ENCODE results near the gene LOXL1.
"Not testable (repeated sequence)": the region's sequence is repeated elsewhere in the genome, so short reads cannot be mapped to it uniquely, and the experiment has no call there.

Gene LOXL1

DNA sequence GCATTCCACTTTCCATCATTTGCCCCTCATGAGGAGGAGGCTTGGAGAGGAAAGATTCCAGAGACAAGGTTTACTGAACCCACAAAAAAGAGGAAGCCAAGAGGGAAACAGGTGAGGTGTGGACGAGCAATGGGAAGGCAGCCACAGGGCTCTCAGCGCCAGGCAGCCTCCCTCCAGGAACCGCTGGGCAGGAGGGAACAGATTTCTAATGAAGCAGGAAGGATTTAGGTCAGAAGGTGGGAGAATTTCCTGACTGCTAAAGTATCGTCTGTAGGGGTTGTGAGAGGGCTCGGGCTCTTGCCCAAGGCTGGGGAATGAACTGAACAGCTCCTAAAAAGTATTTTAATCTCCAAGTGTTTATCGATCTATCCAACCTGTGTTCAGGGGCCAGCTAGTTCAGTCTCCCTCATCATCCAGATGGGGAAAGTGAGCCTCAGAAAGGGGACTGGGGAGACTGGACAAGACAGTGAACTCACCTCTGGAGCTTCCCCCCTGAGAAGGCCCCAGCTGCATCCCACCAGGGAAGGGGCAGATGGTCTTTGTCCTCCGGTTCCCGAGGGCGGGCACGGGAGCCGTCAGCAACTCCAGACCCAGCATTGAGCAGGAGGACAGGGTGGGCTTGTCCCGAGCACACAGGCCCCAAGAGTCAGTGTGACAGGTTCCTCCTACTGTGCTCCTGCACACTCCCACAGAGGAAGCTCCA lies 10.5 kb downstream of the LOXL1 start:
- no peak overlapping the region for H3K4me3 ChIP-seq (ENCODE audit: severe bottlenecking)
- ATAC-seq (ENCODE audit: low read depth) (no peak), DNase-seq (ENCODE audit: low spot score) (no peak)
- TF ChIP-seq, protein P1, sequence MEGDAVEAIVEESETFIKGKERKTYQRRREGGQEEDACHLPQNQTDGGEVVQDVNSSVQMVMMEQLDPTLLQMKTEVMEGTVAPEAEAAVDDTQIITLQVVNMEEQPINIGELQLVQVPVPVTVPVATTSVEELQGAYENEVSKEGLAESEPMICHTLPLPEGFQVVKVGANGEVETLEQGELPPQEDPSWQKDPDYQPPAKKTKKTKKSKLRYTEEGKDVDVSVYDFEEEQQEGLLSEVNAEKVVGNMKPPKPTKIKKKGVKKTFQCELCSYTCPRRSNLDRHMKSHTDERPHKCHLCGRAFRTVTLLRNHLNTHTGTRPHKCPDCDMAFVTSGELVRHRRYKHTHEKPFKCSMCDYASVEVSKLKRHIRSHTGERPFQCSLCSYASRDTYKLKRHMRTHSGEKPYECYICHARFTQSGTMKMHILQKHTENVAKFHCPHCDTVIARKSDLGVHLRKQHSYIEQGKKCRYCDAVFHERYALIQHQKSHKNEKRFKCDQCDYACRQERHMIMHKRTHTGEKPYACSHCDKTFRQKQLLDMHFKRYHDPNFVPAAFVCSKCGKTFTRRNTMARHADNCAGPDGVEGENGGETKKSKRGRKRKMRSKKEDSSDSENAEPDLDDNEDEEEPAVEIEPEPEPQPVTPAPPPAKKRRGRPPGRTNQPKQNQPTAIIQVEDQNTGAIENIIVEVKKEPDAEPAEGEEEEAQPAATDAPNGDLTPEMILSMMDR (IDR thresholded peaks at IDR 0.05; ENCODE audit: poor library complexity, severe bottlenecking): peak; percentile 49
- no peaks in the 10 kb centered on the region for H3K9me3 ChIP-seq (ENCODE audit: severe bottlenecking)
- H3K27me3 ChIP-seq (ENCODE audit: insufficient read depth, poor library complexity, severe bottlenecking): no peaks in the 10 kb centered on the region
- peaks cover 24% of the 10 kb centered on the region for H3K4me1 ChIP-seq (ENCODE audit: insufficient read depth, poor library complexity, severe bottlenecking)
- H3K36me3 ChIP-seq (ENCODE audit: low read depth): no peaks in the 10 kb centered on the region
- H3K27ac ChIP-seq (ENCODE audit: poor library complexity, severe bottlenecking): peak overlapping the region; percentile 39

DNA sequence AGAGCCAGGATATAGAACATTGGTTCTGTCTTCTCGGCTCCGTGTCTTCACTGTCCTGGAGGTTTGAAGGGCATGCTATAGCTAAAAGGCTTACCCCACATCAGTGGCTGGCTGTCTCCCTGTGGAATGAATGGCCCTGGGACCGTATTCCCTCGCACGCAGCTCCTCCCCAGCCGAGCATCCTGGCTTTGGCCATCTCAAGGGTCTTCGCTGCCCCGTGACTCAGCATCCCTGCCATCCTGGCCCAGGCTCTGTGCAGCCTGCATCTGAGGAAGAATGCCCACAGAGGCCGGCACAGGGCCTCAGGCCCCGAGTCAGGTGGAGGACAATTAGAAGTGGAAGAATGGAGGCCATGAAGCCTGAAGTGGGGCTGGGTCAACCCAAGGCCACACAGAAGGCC lies 11.0 kb downstream of the LOXL1 start:
- ATAC-seq (ENCODE audit: low read depth): no peak
- TF ChIP-seq, protein P1 (IDR thresholded peaks at IDR 0.05; ENCODE audit: poor library complexity, severe bottlenecking): no peak
- Histone ChIP-seq H3K4me1 (ENCODE audit: insufficient read depth, poor library complexity, severe bottlenecking) (peaks cover 27% of the 10 kb centered on the region), H3K27me3 (ENCODE audit: insufficient read depth, poor library complexity, severe bottlenecking) (no peaks in the 10 kb centered on the region), H3K9me3 (ENCODE audit: severe bottlenecking) (no peaks in the 10 kb centered on the region), H3K36me3 (ENCODE audit: low read depth) (no peaks in the 10 kb centered on the region), H3K4me3 (ENCODE audit: severe bottlenecking) (no peak overlapping the region), H3K27ac (ENCODE audit: poor library complexity, severe bottlenecking) (no peak overlapping the region)
- no peak for DNase-seq (ENCODE audit: low spot score)

DNA sequence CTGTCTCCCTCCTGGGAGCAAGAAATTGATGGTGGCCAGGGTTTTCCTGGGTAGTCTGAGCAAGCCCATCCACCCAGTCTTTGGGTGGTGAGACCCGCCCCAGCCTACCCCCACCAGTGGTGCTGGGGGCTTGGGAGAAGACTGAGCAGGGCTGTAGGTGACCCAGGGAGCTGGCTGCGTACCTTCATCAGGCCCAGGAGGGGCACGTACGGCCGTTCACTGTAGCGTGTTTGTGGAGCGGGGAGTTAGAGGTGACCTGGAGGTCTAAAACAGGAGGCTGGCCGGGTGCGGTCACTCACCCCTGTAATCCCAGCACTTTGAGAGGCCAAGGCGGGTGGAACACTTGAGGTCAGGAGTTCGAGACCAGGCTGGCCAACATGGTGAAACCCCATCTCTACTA lies 11.5 kb downstream of the LOXL1 start:
- DNase-seq (ENCODE audit: low spot score) (no peak), ATAC-seq (ENCODE audit: low read depth) (no peak)
- TF ChIP-seq, protein P1 (IDR thresholded peaks at IDR 0.05; ENCODE audit: poor library complexity, severe bottlenecking): no peak
- no peaks in the 10 kb centered on the region for H3K9me3 ChIP-seq (ENCODE audit: severe bottlenecking)
- no peak overlapping the region for H3K27ac ChIP-seq (ENCODE audit: poor library complexity, severe bottlenecking)
- no peaks in the 10 kb centered on the region for H3K36me3 ChIP-seq (ENCODE audit: low read depth)
- no peaks in the 10 kb centered on the region for H3K27me3 ChIP-seq (ENCODE audit: insufficient read depth, poor library complexity, severe bottlenecking)
- no peak overlapping the region for H3K4me3 ChIP-seq (ENCODE audit: severe bottlenecking)
- peaks cover 29% of the 10 kb centered on the region for H3K4me1 ChIP-seq (ENCODE audit: insufficient read depth, poor library complexity, severe bottlenecking)

DNA sequence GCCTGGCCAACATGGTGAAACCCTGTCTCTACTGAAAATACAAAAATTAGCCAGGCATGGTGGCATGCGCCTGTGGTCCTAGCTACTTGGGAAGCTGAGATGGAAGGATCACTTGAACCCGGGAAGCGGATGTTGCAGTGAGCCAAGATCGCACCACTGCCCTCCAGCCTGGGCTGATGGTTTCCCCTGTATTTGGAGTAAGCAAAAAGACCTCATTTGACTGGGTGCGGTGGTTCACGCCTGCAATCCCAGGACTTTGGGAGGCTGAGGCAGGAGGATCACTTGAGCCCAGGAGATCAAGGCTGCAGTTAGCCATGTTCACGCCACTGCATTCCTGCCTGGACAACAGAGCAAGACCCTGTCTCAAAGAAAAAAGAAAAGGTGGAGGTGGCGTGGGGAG lies 12.3 kb downstream of the LOXL1 start:
- H3K4me3 ChIP-seq (ENCODE audit: severe bottlenecking); ATAC-seq (ENCODE audit: low read depth); H3K9me3 ChIP-seq (ENCODE audit: severe bottlenecking); H3K27ac ChIP-seq (ENCODE audit: poor library complexity, severe bottlenecking); H3K27me3 ChIP-seq (ENCODE audit: insufficient read depth, poor library complexity, severe bottlenecking); H3K36me3 ChIP-seq (ENCODE audit: low read depth): not testable (repeated sequence)
- peaks cover 29% of the 10 kb centered on the region for H3K4me1 ChIP-seq (ENCODE audit: insufficient read depth, poor library complexity, severe bottlenecking)
- DNase-seq (ENCODE audit: low spot score): peak; percentile 18

DNA sequence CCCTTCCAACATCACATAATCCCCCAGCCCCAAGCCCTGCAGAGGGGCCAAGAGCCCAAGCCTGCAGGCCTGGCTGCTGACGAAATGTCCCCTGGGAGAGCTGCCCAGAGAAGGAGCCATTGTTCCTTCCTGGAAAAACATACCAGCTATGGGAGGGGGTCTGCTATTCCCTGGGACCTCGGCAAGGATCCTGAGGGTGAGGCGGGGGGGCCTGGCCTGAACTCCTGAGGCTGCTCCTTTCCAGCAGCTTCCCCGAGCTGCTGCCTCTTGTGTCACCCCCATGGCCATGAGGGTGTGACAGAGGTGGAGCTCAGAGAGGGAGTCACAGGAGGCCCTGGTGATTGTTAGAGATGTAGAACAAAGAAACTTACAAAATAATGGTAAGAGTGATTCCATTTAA lies 12.9 kb downstream of the LOXL1 start:
- TF ChIP-seq, protein P1 (IDR thresholded peaks at IDR 0.05; ENCODE audit: poor library complexity, severe bottlenecking): no peak
- Histone ChIP-seq H3K27ac (ENCODE audit: poor library complexity, severe bottlenecking) (no peak overlapping the region), H3K4me1 (ENCODE audit: insufficient read depth, poor library complexity, severe bottlenecking) (peaks cover 29% of the 10 kb centered on the region), H3K9me3 (ENCODE audit: severe bottlenecking) (no peaks in the 10 kb centered on the region), H3K4me3 (ENCODE audit: severe bottlenecking) (no peak overlapping the region), H3K36me3 (ENCODE audit: low read depth) (no peaks in the 10 kb centered on the region), H3K27me3 (ENCODE audit: insufficient read depth, poor library complexity, severe bottlenecking) (no peaks in the 10 kb centered on the region)
- DNase-seq (ENCODE audit: low spot score): peak; percentile 42
- no peak for ATAC-seq (ENCODE audit: low read depth)

Measured in RWPE2 (cell line).